Retinal pigment epithelial cell (primary cell): ENCODE measurements around the gene ERGIC1.

Experiments
- DNase-seq: peaks from one replicate; pipeline ENCODE4 v3.0.0-alpha.2; 2010; ENCODE audit warnings: low read depth
- H3K4me3 ChIP-seq: 2 replicates; pipeline ENCODE4 v1.5.1; 2011; ENCODE audit warnings: mild to moderate bottlenecking, low read length, control low read depth, moderate library complexity
- CTCF ChIP-seq: conservative IDR thresholded peaks from 2 replicates; pipeline ENCODE4 v1.5.1; 2011; ENCODE audit warnings: low read depth, low read length, control low read depth, inconsistent platforms

The ERGIC1 gene

GRCh38 chr5:172944741-172945140, 110.7 kb downstream of the ERGIC1 start:
- no peak for DNase-seq
- TF ChIP-seq CTCF, result no peak
- H3K4me3 ChIP-seq, result no peak overlapping the region

DNA sequence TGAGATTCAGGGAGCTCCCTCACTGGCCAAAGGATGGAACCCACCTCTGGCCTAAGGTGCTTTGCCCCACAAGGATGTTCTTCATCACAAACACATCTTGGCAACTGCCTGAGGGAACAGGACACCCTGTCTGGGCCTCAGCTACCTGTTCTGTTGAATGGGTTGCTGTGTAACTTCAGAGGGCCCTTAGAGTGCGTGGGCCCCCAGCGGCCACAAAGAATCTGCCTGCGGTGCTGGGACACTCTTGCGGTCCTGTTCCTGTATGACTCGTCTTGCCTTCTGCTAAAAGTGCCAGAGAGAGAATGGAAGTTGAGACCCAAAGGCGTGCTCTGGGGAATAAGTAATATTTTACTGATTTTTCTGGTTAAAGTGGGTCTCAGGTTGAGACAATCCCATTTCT, 111.1 kb downstream of the ERGIC1 start:
- DNase-seq, result no peak
- H3K4me3 ChIP-seq, result no peak overlapping the region
- TF ChIP-seq CTCF, result no peak

DNA sequence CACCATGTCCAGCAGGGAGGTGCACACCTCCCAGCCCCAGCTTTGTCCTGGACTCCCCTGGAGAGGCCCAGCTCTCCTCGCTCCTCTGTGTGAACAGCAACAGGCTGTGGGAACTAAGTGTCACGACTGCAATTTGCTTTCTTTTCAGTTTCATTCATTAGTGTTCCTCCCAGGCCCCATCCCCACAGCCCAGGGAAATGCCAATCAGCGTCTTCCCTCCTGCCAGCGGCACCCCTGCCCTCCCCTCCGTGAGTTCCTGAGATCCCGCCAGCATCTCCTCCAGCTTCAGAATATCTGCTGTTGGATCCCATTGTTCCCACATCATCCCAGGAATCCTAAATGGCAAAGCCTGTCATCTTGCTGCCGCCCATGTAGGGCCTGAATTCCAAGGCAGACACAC, 112.1 kb downstream of the ERGIC1 start:
- no peak for TF ChIP-seq CTCF

DNA sequence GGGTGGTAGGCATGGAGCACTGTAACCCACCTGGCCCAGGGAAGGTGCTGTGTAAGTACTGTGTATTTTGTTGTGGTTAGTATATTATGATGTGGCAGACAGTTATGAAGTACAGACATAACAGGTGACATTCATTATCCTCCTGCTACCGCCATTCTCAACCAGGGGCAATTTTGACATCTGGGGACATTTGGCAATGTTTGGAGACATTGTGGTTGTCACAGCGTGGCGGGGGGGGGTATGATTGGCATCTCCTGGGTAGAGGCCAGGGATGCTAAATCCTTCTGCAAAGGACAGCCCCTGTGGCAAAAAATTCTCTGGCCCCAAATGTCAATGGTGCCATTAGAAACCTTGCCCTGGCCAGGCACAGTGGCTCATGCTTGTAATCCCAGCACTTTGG, 115.4 kb downstream of the ERGIC1 start:
- TF ChIP-seq CTCF, result no peak

More for the DNA sequence above, 112.1 kb downstream of the ERGIC1 start:
- DNase-seq, result no peak
- H3K4me3 ChIP-seq, result no peak overlapping the region

DNA sequence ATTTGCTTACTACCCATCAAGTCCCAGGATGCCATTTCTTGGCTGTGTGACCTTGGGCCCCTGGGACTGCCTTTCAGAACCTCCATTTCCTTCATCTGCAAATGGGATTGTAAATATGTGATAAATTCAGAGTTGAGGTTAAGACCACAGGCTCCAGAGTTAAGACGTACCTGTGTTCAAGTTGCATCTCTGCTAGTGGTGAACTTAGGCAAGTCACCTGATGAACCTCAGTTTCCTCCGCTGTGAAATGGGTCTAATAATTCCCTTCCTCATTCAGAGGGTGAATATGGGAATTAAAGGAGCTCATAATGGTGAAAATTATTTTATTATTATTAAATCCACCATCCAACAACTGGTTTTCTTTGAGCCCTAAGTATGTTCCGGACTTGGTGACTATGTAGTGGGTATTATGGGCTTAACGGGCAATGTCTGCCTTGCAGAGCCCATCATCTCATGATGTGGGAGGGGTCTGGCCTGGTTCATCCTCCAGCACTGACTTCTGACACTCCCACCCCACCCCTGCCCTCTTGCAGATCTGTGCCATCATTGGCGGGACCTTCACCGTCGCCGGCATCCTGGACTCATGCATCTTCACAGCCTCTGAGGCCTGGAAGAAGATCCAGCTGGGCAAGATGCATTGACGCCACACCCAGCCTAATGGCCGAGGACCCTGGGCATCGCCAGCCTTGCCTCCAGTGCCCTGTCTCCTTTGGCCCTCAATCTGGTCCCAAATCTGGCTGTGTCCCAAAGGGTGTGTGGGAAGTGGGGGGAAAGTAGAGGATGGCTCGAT, 116.3 kb downstream of the ERGIC1 start:
- no peak for DNase-seq
- TF ChIP-seq CTCF, result no peak
- no peak overlapping the region for H3K4me3 ChIP-seq

More for the DNA sequence above, 115.4 kb downstream of the ERGIC1 start:
- no peak overlapping the region for H3K4me3 ChIP-seq
- no peak for DNase-seq

DNA sequence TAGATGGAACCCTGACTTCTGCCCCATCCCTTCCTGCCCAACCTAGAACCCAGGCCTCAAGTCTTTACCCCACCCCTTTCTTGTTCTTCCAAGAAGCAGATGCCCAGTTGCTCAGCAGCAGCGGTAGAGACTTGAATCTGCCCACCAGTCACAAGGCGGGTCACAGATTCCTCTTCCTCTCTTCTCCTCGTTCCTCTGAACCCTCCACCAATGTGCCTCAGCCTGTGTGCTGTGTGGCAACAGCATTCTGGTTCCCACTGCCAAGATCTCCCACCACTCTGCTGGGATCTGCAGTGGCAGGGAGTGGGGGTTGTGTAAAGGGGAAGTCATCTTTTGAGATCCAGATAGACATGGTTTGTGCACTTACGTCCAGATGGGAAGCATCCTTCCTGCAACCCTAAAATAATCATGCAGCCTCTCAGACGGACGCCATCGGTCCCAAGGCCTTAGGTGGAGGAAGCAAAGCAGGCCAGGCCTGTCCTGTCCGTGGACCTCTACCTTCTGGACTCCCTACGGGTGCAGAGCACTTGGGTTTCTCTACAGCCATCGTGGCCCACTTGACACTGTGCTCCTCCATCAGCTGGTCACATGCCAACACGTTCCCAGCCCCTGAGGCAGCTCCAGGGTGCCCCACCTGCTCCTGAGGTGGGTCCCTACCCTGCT, 117.5 kb downstream of the ERGIC1 start:
- no peak for DNase-seq
- no peak for TF ChIP-seq CTCF
- H3K4me3 ChIP-seq, result no peak overlapping the region
